Epidermal melanocyte (primary cell): ENCODE data around the gene SLC27A5.
A peak's percentile ranks its signal among the peaks of the same experiment; 100 is the strongest.
"Not testable (repeated sequence)": the region's sequence is repeated elsewhere in the genome, so short reads cannot be mapped to it uniquely, and the experiment has no call there.

Experiments used
- DNase-seq: peaks from one replicate; pipeline ENCODE4 v3.0.0; 2011; ENCODE audit warnings: low spot score; ENCODE audit not compliant: insufficient read length

The SLC27A5 gene

GRCh38 chr19:58498316-58499020 lies 13.3 kb downstream of the SLC27A5 start:
- DNase-seq, result no peak

- DNase-seq, result no peak
Observed at GRCh38 chr19:58497634-58498170, 14.1 kb downstream of the SLC27A5 start.

GRCh38 chr19:58492265-58492664 lies 19.5 kb downstream of the SLC27A5 start:
- no peak for DNase-seq

GRCh38 chr19:58491393-58491792 lies 20.4 kb downstream of the SLC27A5 start:
- DNase-seq, result no peak

GRCh38 chr19:58484349-58484748 lies 27.4 kb downstream of the SLC27A5 start:
- DNase-seq, result not testable (repeated sequence)

- no peak for DNase-seq
Observed at GRCh38 chr19:58483776-58484175, 28.0 kb downstream of the SLC27A5 start.

GRCh38 chr19:58482372-58482771 lies 29.4 kb downstream of the SLC27A5 start:
- DNase-seq, result no peak

GRCh38 chr19:58480831-58481230 lies 31.0 kb downstream of the SLC27A5 start:
- DNase-seq, result no peak

- DNase-seq, result no peak
Observed at GRCh38 chr19:58480481-58480830, 31.3 kb downstream of the SLC27A5 start.

- no peak for DNase-seq
Observed at GRCh38 chr19:58479736-58480480, 31.9 kb downstream of the SLC27A5 start.

- no peak for DNase-seq
Observed at GRCh38 chr19:58479303-58479702, 32.5 kb downstream of the SLC27A5 start.

- no peak for DNase-seq
Observed at GRCh38 chr19:58477871-58478270, 33.9 kb downstream of the SLC27A5 start.

- no peak for DNase-seq
Observed at GRCh38 chr19:58477130-58477529, 34.7 kb downstream of the SLC27A5 start.

GRCh38 chr19:58476498-58477015 lies 35.2 kb downstream of the SLC27A5 start:
- no peak for DNase-seq

- peak; percentile 96 for DNase-seq
Observed at GRCh38 chr19:58475714-58476497, 35.9 kb downstream of the SLC27A5 start, which contains the start of gene ZNF446. ZNF446 (plus strand) TSS chr19:58476352; CDS start chr19:58477219, 867 bp downstream.

GRCh38 chr19:58474997-58475713 lies 36.6 kb downstream of the SLC27A5 start:
- no peak for DNase-seq

- DNase-seq, result no peak
Observed at GRCh38 chr19:58474291-58474996, 37.3 kb downstream of the SLC27A5 start.

GRCh38 chr19:58473775-58474174 lies 38.0 kb downstream of the SLC27A5 start:
- no peak for DNase-seq

- DNase-seq, result no peak
Observed at GRCh38 chr19:58471736-58472135, 40.1 kb downstream of the SLC27A5 start.

- DNase-seq, result not testable (repeated sequence)
Observed at GRCh38 chr19:58470837-58471543, 40.8 kb downstream of the SLC27A5 start.
